ENCODE results near the gene TRPV5.

Gene TRPV5

GRCh38 chr7:142859829-142860228, 73.7 kb downstream of the TRPV5 start:
- no peak overlapping the region for H3K4me3 ChIP-seq (ENCODE audit: low read depth, low read length)
- TF ChIP-seq, protein P1, sequence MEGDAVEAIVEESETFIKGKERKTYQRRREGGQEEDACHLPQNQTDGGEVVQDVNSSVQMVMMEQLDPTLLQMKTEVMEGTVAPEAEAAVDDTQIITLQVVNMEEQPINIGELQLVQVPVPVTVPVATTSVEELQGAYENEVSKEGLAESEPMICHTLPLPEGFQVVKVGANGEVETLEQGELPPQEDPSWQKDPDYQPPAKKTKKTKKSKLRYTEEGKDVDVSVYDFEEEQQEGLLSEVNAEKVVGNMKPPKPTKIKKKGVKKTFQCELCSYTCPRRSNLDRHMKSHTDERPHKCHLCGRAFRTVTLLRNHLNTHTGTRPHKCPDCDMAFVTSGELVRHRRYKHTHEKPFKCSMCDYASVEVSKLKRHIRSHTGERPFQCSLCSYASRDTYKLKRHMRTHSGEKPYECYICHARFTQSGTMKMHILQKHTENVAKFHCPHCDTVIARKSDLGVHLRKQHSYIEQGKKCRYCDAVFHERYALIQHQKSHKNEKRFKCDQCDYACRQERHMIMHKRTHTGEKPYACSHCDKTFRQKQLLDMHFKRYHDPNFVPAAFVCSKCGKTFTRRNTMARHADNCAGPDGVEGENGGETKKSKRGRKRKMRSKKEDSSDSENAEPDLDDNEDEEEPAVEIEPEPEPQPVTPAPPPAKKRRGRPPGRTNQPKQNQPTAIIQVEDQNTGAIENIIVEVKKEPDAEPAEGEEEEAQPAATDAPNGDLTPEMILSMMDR (IDR thresholded peaks at IDR 0.05; ENCODE audit: borderline replicate concordance, insufficient read depth, low read depth, low read length) = no peak

DNA sequence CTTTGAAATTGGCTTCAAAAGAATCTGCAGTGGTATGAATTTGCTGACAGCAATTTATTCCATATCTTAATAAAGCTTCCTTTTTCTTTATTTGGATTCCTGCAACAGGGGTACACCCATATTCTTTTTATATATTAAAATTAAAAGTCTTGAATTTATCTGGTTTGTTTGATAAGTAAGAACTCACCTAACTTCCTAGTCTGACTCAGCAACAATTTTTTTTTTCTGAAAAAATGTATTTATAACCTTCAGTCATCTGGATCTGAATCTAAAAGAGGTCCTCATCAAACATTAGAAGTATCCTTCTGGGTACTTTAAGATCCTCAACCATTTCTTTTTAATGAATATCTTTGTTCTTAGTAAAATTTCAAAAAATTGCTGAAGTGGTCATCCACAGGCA, 74.1 kb downstream of the TRPV5 start:
- no peak overlapping the region for H3K4me3 ChIP-seq (ENCODE audit: low read depth, low read length)
- TF ChIP-seq, protein P1 (IDR thresholded peaks at IDR 0.05; ENCODE audit: borderline replicate concordance, insufficient read depth, low read depth, low read length) = no peak

All from GM12875 (cell line).